ENCODE measurements around the gene WNK4. TPM values are rescaled to one million over a fixed set of nuclear protein-coding genes. Genes with fewer than 3 reads are reported as not detected.

The WNK4 gene
- total RNA-seq, 2 experiments from 2014 or later: 0.18 to 0.20 TPM

DNA sequence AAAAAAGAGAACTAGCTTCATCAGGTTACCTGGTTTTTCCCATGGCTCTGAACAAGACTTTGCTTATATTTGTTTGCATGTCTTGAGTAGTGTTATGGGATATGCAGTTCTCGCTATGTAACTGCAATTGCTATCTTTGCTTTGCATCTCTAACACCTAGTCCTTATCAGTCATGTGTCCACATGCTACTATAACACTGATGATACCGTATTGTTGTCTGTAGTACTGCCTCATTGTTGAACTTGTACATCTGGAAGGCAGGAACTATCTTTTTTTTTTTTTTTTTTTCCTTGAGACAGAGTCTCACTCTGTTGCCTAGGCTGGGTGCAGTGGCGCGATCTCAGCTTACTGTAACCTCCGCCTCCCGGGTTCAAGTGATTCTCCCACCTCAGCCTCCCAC is 55.3 kb downstream of the WNK4 start:
- Mint-ChIP-seq H3K36me3 (ENCODE audit: low read depth) (peaks cover 38% of the 10 kb centered on the region), H3K9me3 (no peaks in the 10 kb centered on the region), H3K4me3 (no peak overlapping the region), H3K27ac (no peak overlapping the region), H3K27me3 (no peaks in the 10 kb centered on the region), H3K4me1 (peaks cover 26% of the 10 kb centered on the region)
- CTCF ChIA-PET: interaction anchor here (0.8 to 3.5 kb wide), 2 partner anchors 12 to 14 kb away, joined by 3 to 11 read pairs; partner anchors contain the start of gene BECN1
- POLR2A ChIA-PET: interaction anchor here (4.0 to 4.5 kb wide), 3 partner anchors 12 to 163 kb away, joined by 29 to 59 read pairs (median 37); partner anchors contain the start of genes AOC2, AOC3, BECN1 and RPL27
- DNase-seq: no peak

DNA sequence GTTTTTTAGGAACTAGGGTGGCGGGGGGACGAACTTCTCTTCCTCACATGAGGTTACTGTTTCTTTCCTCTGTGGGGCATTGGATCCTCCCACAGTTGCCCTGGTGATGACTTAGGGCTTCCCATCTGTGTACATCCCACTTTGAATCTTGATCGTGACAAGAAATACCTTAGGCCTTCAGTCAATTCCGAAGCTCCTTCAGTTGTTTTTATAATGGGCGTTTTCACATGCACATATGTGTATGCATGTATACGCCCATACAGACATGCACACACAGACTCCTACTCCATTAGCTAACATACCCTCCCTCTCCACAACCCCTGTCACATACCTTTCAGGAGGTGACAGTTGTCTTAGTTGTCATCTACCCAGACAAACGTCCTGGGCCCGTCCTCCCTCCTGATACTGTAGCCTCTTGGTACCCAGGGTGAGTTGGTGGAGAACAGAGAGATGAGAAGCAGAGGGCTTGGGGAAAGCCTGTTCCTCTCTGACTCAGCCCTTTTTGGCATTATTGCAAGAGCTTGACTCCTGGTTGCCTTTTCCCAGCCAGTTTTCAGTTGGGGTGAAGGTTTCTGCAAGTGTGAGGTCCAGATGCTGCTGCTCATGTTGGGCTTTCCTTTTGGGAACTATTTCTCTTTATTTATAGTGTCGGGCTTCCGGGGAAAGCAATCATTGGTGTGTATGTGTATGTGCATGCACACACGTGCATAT is 61.7 kb downstream of the WNK4 start:
- Mint-ChIP-seq H3K27me3 (no peaks in the 10 kb centered on the region), H3K36me3 (ENCODE audit: low read depth) (peaks cover 73% of the 10 kb centered on the region), H3K27ac (no peak overlapping the region), H3K4me1 (peaks cover 17% of the 10 kb centered on the region), H3K4me3 (no peak overlapping the region), H3K9me3 (no peaks in the 10 kb centered on the region)
- no peak for DNase-seq
- CTCF ChIA-PET: interaction anchor here (1.0 to 1.6 kb wide), 4 partner anchors 87 to 264 kb away, joined by 3 to 6 read pairs (median 4); partner anchors contain the start of gene RPL27
- POLR2A ChIA-PET: interaction anchor here (0.8 to 1.1 kb wide), 3 partner anchors 8 to 296 kb away, joined by 3 read pairs; partner anchors contain the start of gene BECN1

DNA sequence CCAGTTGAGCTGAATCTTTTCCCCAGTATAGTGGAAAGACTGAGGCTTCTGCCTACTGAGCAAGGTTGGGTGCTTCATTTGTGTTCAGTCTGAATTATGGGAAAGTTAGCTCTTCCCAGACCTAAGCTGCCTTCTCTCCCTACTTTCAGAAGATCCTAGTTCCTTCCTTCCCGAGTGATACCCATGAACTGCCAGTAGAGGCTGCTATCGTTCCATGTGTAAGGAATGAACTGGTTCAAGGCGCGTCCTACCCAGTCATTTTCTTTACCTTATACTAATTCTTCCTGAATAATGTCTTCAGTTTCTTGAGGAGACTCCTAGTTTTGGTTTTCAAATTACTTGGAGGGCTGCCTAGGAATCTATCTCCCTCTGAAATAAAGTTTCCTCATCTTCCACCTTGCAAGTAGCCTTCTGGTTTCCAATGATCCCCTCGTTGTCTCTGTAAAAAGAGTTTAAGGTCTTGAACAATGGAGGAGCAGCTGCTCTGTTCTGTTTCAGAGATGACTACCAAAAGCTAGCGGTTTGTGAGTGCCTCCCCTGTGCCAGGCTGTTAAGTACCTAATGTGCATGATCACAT is 63.0 kb downstream of the WNK4 start:
- Mint-ChIP-seq H3K4me1 (peaks cover 14% of the 10 kb centered on the region), H3K9me3 (no peaks in the 10 kb centered on the region), H3K27me3 (no peaks in the 10 kb centered on the region), H3K27ac (no peak overlapping the region), H3K4me3 (no peak overlapping the region), H3K36me3 (ENCODE audit: low read depth) (peaks cover 61% of the 10 kb centered on the region)
- ChIA-PET CTCF (interaction anchor here (1.0 to 1.6 kb wide), 3 partner anchors 86 to 265 kb away, joined by 3 to 4 read pairs (median 3); no protein-coding TSS in a partner anchor), POLR2A (interaction anchor here (1.2 kb wide), 1 partner anchor 9 kb away, joined by 5 read pairs; no protein-coding TSS in a partner anchor)
- DNase-seq: no peak

DNA sequence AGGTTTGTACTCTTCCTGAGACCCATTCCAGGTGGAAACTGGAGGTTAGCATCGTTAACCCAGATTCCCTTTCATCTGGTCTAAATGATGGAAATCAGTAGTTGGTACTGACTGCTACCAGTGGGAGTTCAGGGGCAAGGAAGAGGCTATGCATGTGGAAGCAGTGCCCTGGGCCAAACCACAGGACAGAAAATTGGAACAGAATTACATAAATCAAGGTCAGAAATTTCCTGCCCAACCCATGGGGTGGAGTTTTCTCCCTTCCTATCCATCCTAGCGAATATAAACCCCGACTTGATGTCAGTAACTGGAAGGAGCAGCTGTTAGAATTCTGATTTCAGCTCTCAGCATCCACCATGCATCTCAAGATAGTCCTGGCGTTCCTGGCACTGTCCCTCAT is 63.9 kb downstream of the WNK4 start, which contains the start of gene AOC2:
Gene AOC2 (plus strand): TSS at position 310 of the 400 bp plus-strand sequence. CDS start 47 bp downstream, at position 357.
- H3K4me3 Mint-ChIP-seq: no peak within 1 kb of the TSS
- no peak for DNase-seq
- no peaks in the 10 kb centered on the region for H3K9me3 Mint-ChIP-seq
- H3K27ac Mint-ChIP-seq: no peak within 1 kb of the TSS
- ChIA-PET CTCF (no interaction called here), POLR2A (interaction anchor here (7.0 kb wide), 1 partner anchor 9 kb away, joined by 37 read pairs; the partner anchor contains the start of gene PSME3)
- H3K27me3 Mint-ChIP-seq: no peaks in the 10 kb centered on the region
- H3K4me1 Mint-ChIP-seq: peaks cover 14% of the 10 kb centered on the region
- peaks cover 52% of the 10 kb centered on the region for H3K36me3 Mint-ChIP-seq (ENCODE audit: low read depth)

DNA sequence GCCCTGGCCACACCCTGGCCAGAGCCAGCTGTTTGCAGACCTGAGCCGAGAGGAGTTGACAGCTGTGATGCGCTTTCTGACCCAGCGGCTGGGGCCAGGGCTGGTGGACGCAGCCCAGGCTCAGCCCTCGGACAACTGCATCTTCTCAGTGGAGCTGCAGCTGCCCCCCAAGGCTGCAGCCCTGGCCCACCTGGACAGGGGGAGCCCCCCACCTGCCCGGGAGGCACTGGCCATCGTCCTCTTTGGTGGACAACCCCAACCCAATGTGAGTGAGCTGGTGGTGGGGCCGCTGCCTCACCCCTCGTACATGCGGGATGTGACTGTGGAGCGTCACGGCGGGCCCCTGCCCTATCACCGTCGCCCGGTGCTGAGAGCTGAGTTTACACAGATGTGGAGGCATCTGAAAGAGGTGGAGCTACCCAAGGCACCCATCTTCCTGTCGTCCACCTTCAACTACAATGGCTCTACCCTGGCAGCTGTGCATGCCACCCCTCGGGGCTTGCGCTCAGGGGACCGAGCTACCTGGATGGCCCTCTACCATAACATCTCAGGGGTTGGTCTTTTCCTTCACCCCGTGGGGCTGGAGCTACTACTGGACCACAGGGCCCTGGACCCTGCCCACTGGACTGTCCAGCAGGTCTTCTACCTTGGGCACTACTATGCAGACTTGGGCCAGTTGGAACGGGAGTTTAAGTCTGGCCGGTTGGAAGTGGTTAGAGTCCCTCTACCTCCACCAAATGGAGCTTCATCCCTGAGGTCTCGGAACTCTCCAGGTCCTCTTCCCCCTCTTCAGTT is 64.5 kb downstream of the WNK4 start:
- Mint-ChIP-seq H3K27ac (no peak overlapping the region), H3K4me3 (no peak overlapping the region), H3K4me1 (peaks cover 14% of the 10 kb centered on the region), H3K36me3 (ENCODE audit: low read depth) (peaks cover 48% of the 10 kb centered on the region), H3K27me3 (no peaks in the 10 kb centered on the region), H3K9me3 (no peaks in the 10 kb centered on the region)
- no peak for DNase-seq
- ChIA-PET CTCF (no interaction called here), POLR2A (interaction anchor here (1.0 to 7.0 kb wide), 3 partner anchors 10 to 236 kb away, joined by 3 to 37 read pairs (median 4); partner anchors contain the start of gene PSME3)

DNA sequence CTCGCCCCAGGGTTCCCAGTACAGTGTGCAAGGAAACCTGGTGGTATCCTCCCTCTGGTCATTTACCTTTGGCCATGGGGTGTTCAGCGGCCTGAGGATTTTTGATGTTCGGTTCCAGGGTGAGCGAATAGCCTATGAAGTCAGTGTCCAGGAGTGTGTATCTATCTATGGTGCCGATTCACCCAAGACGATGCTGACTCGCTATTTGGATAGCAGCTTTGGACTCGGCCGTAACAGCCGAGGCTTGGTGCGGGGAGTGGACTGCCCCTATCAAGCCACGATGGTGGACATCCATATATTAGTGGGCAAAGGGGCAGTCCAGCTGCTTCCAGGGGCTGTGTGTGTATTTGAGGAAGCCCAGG is 65.1 kb downstream of the WNK4 start:
- no peak for DNase-seq
- Mint-ChIP-seq H3K4me3 (no peak overlapping the region), H3K27ac (no peak overlapping the region), H3K9me3 (no peaks in the 10 kb centered on the region), H3K27me3 (no peaks in the 10 kb centered on the region), H3K36me3 (ENCODE audit: low read depth) (peaks cover 47% of the 10 kb centered on the region), H3K4me1 (peaks cover 14% of the 10 kb centered on the region)
- ChIA-PET POLR2A (interaction anchor here (1.0 to 7.0 kb wide), 3 partner anchors 9 to 237 kb away, joined by 3 to 37 read pairs (median 4); partner anchors contain the start of gene PSME3), CTCF (interaction anchor here (0.6 kb wide), 1 partner anchor 91 kb away, joined by 3 read pairs; no protein-coding TSS in a partner anchor)

DNA sequence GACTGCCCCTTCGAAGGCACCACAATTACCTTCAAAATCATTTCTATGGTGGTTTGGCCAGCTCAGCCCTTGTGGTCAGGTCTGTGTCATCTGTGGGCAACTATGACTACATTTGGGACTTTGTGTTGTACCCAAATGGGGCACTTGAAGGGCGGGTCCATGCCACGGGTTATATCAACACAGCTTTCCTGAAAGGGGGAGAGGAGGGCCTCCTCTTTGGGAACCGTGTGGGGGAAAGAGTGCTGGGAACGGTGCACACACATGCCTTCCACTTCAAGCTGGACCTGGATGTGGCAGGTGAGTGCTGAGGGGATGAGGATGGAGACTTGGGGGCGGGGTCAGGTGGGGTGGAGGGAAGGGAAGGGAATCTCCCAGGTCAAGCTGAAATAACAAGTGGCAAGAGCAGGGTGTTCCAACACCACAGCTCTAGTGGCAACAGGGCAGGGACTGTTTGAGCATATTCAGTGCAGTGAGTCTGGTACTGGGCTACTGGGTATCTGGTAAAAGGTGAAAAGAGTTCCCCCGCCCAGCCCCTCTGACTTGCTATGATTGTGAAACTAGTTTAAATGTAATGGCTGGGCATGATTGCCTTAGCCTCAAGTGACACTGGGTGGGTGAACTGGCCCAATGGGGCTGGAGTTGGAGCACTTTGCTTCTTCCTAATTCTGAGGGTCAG is 65.6 kb downstream of the WNK4 start:
- ChIA-PET POLR2A (interaction anchor here (1.0 to 7.0 kb wide), 4 partner anchors 9 to 237 kb away, joined by 3 to 37 read pairs (median 4); partner anchors contain the start of genes BECN1 and PSME3), CTCF (interaction anchor here (0.6 kb wide), 1 partner anchor 91 kb away, joined by 3 read pairs; no protein-coding TSS in a partner anchor)
- no peak for DNase-seq
- no peaks in the 10 kb centered on the region for H3K27me3 Mint-ChIP-seq
- H3K36me3 Mint-ChIP-seq (ENCODE audit: low read depth): peaks cover 44% of the 10 kb centered on the region
- H3K4me3 Mint-ChIP-seq: no peak overlapping the region
- peak overlapping the region; percentile 35 for H3K27ac Mint-ChIP-seq
- H3K4me1 Mint-ChIP-seq: peaks cover 14% of the 10 kb centered on the region
- H3K9me3 Mint-ChIP-seq: no peaks in the 10 kb centered on the region

Other genes with a start within 250 kb of the WNK4 start
- 10 to 100 TPM; 15.9 to 17.5 TPM for gene NAGLU, start 244.4 kb upstream of the WNK4 start, total RNA-seq
- under 1 TPM; 0.73 to 0.76 TPM for gene HSD17B1, start 227.7 kb upstream of the WNK4 start, total RNA-seq
- 10 to 100 TPM; 80.1 to 84.3 TPM for gene COASY, start 218.5 kb upstream of the WNK4 start, total RNA-seq
- 10 to 100 TPM; 52.2 to 53.8 TPM for gene MLX, start 213.5 kb upstream of the WNK4 start, total RNA-seq
- 10 to 100 TPM; 14.7 to 16.1 TPM for gene PSMC3IP, start 202.9 kb upstream of the WNK4 start, total RNA-seq
- 10 to 100 TPM; 73.9 to 75.5 TPM for gene RETREG3, start 171.2 kb upstream of the WNK4 start, total RNA-seq
- gene TUBG1, start 170.9 kb upstream of the WNK4 start, total RNA-seq: 10 to 100 TPM; 53.3 to 56.3 TPM
- gene TUBG2, start 121.3 kb upstream of the WNK4 start, total RNA-seq: 1 to 10 TPM; 7.2 to 7.5 TPM
- gene PLEKHH3, start 103.6 kb upstream of the WNK4 start, total RNA-seq: 1 to 10 TPM; 1.8 to 3.1 TPM
- gene CCR10, start 98.8 kb upstream of the WNK4 start, total RNA-seq: 1 to 10 TPM in 1 of 2 experiments, under 1 TPM in 1; 0.68 to 1.1 TPM
- 1 to 10 TPM; 1.2 TPM for gene CNTNAP1, start 98.1 kb upstream of the WNK4 start, total RNA-seq
- gene EZH1, start 35.6 kb upstream of the WNK4 start, total RNA-seq: 10 to 100 TPM; 51.9 to 55.3 TPM
- not detected for gene RAMP2, start 19.4 kb upstream of the WNK4 start, total RNA-seq
- 10 to 100 TPM; 52.8 to 53.0 TPM for gene VPS25, start 7.2 kb upstream of the WNK4 start, total RNA-seq
- 10 to 100 TPM; 35.1 to 37.0 TPM for gene COA3, start 18.1 kb downstream of the WNK4 start, total RNA-seq
- not detected for gene CNTD1, start 18.3 kb downstream of the WNK4 start, total RNA-seq
- gene BECN1, start 43.7 kb downstream of the WNK4 start, total RNA-seq: 10 to 100 TPM; 95.6 to 96.8 TPM
- gene PSME3, start 52.8 kb downstream of the WNK4 start, total RNA-seq: 100 to 1,000 TPM; 101 to 104 TPM
- gene AOC2, start 64.0 kb downstream of the WNK4 start, total RNA-seq: 1 to 10 TPM; 1.0 to 1.1 TPM
- gene AOC3, start 70.6 kb downstream of the WNK4 start, total RNA-seq: under 1 TPM; 0.50 to 0.53 TPM
- gene G6PC1, start 120.2 kb downstream of the WNK4 start, total RNA-seq: not detected
- gene AARSD1, start 183.8 kb downstream of the WNK4 start, total RNA-seq: 10 to 100 TPM; 27.9 to 28.5 TPM
- under 1 TPM; 0.40 to 0.65 TPM for gene PTGES3L, start 199.5 kb downstream of the WNK4 start, total RNA-seq
- gene RUNDC1, start 200.0 kb downstream of the WNK4 start, total RNA-seq: 10 to 100 TPM; 17.1 to 17.3 TPM
- 100 to 1,000 TPM; 880 to 892 TPM for gene RPL27, start 217.8 kb downstream of the WNK4 start, total RNA-seq
- 100 to 1,000 TPM; 149 to 154 TPM for gene IFI35, start 226.2 kb downstream of the WNK4 start, total RNA-seq
- gene VAT1, start 241.8 kb downstream of the WNK4 start, total RNA-seq: 10 to 100 TPM; 15.0 to 16.6 TPM
- not detected for gene RND2, start 244.6 kb downstream of the WNK4 start, total RNA-seq